ENCODE results near the gene TRAPPC11. TPM values are rescaled to one million over a fixed set of nuclear protein-coding genes. Genes with fewer than 3 reads are reported as not detected.
"Not testable (repeated sequence)": the region's sequence is repeated elsewhere in the genome, so short reads cannot be mapped to it uniquely, and the experiment has no call there.

TRAPPC11 gene
- total and polyA plus RNA-seq, 8 donors: 10.6 to 173 (median 48.4) TPM

DNA sequence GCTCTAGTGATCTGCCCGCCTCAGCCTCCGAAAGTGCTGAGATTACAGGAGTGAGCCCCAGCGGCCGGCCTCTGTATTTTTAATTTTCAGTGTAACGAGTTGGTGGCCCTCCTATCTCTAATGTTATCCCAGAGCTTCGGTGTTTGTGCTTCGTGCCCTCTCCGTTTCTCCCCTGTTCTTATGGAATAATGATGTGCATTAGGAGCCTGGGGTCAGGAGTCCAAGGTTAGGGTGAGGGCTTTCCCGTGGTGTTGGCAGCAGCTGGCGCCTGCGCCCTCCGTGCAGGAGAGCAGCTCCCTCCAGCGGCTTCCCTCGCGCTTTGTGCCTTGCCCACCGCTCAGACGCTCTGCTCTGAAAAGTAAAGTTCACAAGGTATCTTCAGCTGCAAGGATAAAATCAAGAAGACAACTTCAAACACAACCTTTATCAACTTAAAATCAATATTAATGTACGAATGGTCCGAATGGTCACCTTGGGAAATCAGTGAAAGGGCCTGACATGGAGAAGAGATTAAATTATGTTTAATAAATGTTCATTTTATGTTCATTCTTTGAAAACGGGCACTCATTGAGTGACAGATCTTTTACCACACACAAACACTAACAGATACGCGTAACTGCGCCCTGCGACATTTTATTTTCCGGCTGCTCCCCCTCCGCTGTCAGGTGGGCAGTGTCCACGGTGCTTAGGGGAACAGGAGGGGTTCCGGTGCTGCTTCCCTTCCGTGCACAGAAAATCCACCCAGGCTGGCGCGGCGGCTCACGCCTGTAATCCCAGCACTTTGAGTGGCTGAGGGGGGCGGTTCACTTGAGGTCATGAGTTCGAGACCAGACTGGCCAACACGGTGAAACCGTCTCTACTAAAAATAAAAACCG, 62.4 kb downstream of the TRAPPC11 start:
- Histone ChIP-seq H3K27me3 (peaks cover 0 to 4% (median 0%) of the 10 kb centered on the region in 3 donors), H3K4me1 (peaks cover 0 to 25% (median 16%) of the 10 kb centered on the region in 4 donors), H3K27ac (peak overlapping the region in 4 of 5 donors; percentile 6 to 81 (median 48)), H3K36me3 (no peaks in the 10 kb centered on the region), H3K4me3 (peak overlapping the region; percentile 50 to 61 (median 54)), H3K9me3 (no peaks in the 10 kb centered on the region)
- peak; percentile 79 to 89 for DNase-seq
- TF ChIP-seq, protein P1, sequence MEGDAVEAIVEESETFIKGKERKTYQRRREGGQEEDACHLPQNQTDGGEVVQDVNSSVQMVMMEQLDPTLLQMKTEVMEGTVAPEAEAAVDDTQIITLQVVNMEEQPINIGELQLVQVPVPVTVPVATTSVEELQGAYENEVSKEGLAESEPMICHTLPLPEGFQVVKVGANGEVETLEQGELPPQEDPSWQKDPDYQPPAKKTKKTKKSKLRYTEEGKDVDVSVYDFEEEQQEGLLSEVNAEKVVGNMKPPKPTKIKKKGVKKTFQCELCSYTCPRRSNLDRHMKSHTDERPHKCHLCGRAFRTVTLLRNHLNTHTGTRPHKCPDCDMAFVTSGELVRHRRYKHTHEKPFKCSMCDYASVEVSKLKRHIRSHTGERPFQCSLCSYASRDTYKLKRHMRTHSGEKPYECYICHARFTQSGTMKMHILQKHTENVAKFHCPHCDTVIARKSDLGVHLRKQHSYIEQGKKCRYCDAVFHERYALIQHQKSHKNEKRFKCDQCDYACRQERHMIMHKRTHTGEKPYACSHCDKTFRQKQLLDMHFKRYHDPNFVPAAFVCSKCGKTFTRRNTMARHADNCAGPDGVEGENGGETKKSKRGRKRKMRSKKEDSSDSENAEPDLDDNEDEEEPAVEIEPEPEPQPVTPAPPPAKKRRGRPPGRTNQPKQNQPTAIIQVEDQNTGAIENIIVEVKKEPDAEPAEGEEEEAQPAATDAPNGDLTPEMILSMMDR (IDR thresholded peaks at IDR 0.05): peak in 5 of 7 experiments; percentile 17 to 51 (median 32)
- no peak for TF ChIP-seq EP300 (IDR thresholded peaks at IDR 0.05)
- intact Hi-C loops (cut with DNase I; ENCODE audit: low total_unique reads): no loop called here
- 22 to 42% (median 32%) methylated on average over 36 to 38 of the region's 38 CpGs for WGBS, 5 donors

DNA sequence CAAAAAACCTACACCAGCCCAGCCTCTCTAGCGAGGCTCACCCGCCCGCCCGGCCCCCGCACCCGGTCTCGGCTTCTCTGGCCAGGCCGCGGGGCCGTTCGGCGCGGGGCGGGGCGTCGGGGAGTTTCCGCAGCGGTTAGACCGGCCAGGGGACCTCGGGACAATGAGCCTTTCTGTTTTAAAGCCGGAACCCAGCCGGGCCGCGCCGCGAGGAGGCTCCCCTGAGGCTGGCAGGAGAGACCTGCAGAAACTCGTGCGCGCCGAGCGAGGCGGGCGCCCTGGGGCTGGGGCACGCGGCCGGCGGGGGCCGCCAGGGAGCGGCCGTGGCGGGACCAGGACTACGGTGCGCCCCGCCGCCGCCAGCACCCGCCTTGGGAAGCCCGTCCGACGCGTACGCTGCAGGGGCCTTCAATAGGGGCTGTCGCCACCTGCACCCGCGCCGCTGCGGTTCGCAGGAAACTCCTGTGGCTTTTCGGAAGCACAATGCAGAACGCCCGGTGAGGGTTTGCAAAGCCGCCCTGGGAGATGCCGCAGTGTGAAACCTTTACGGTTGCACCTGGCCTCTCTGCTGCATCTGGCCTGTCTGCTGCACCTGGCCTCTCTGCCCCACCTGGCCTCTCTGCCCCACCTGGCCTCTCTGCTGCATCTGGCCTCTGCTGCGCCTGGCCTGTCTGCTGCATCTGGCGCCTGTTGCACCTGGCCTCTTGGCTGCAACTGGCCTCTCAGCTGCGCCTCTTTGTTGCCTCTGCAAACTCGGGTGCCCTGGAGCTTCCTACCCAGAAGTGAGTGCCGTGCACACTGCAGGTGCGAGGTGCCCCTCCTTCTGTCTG, 63.9 kb downstream of the TRAPPC11 start:
- intact Hi-C loops (cut with DNase I; ENCODE audit: low total_unique reads): no loop called here
- H3K27ac ChIP-seq: peak overlapping the region; percentile 34 to 81 (median 66)
- 2 to 12% (median 4%) methylated on average over 36 to 70 of the region's 70 CpGs for WGBS, 5 donors

DNA sequence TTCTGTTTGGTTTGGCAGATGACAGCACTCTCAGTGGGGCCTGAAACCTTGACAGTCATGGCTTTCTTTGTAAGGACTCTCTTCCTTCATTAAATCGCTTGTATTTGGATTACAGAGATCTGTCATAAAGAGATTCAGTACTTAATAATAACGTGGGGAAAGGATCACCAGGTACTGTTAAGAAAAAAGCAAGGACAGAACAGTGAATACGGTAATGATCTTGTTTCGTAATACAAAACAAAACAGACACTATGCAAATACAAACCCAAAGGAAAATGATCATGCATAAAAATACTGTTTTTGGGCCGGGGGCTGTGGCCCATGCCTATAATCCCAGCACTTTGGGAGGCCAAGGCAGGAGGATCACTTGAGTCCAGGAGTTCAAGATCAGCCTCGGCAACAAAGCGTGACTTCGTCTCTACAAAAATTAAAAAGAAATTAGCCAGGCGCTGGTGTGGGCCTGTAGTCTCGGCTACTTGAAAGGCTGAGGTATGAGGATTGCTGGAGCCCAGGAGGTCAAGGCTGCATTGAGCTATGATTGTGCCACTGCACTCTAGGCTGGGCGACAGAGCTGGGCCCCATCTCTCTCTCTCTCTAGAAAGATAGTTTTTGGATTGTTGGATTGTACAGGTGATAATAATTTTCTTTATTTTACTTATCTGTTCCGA, 64.6 kb downstream of the TRAPPC11 start:
- H3K27me3 ChIP-seq: peaks cover 0 to 4% (median 0%) of the 10 kb centered on the region in 3 donors
- intact Hi-C loops (cut with DNase I; ENCODE audit: low total_unique reads): no loop called here
- H3K27ac ChIP-seq: peak overlapping the region in 2 of 5 donors; percentile 68 to 81
- DNase-seq: no peak
- H3K36me3 ChIP-seq: no peaks in the 10 kb centered on the region
- TF ChIP-seq POLR2AphosphoS5 (IDR thresholded peaks at IDR 0.05): no peak
- no peak for TF ChIP-seq EP300 (IDR thresholded peaks at IDR 0.05)
- TF ChIP-seq, protein P1 (IDR thresholded peaks at IDR 0.05): no peak
- TF ChIP-seq POLR2A (IDR thresholded peaks at IDR 0.05): no peak
- WGBS, 5 donors: 72 to 77% (median 77%) methylated on average over 12 of the region's 12 CpGs
- peaks cover 0 to 25% (median 16%) of the 10 kb centered on the region in 4 donors for H3K4me1 ChIP-seq
- H3K9me3 ChIP-seq: no peaks in the 10 kb centered on the region
- peak overlapping the region in 2 of 4 donors; percentile 52 to 56 for H3K4me3 ChIP-seq

More for the DNA sequence above, 63.9 kb downstream of the TRAPPC11 start:
- H3K9me3 ChIP-seq: no peaks in the 10 kb centered on the region
- peak overlapping the region; percentile 50 to 61 (median 54) for H3K4me3 ChIP-seq
- H3K4me1 ChIP-seq: peaks cover 0 to 25% (median 16%) of the 10 kb centered on the region in 4 donors
- peaks cover 0 to 4% (median 0%) of the 10 kb centered on the region in 3 donors for H3K27me3 ChIP-seq
- peak; percentile 81 to 90 for DNase-seq
- H3K36me3 ChIP-seq: no peaks in the 10 kb centered on the region
- TF ChIP-seq EP300 (IDR thresholded peaks at IDR 0.05) (no peak), POLR2AphosphoS5 (IDR thresholded peaks at IDR 0.05) (peak in 1 of 3 donors; percentile 19)

DNA sequence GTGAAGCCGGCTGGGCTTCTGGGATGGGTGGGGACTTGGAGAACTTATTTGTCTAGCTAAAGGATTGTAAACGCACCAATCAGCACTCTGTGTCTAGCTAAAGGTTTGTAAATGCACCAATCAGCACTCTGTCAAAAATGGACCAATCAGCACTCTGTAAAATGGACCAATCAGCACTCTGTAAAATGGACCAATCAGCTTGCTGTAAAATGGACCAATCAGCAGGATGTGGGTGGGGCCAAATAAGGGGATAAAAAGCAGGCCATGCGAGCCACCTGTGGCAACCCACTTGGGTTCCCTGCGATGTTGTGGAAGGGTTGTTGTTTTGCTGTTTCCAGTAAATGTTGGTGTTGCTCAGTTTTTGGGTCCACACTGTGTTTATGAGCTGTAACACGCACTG, 66.5 kb downstream of the TRAPPC11 start:
- H3K27ac ChIP-seq; H3K36me3 ChIP-seq; H3K4me3 ChIP-seq; H3K27me3 ChIP-seq; DNase-seq; intact Hi-C loops (cut with DNase I; ENCODE audit: low total_unique reads); H3K9me3 ChIP-seq: not testable (repeated sequence)
- 76 to 96% (median 85%) methylated on average over 5 of the region's 5 CpGs for WGBS, 5 donors
- peaks cover 0 to 25% (median 16%) of the 10 kb centered on the region in 4 donors for H3K4me1 ChIP-seq

DNA sequence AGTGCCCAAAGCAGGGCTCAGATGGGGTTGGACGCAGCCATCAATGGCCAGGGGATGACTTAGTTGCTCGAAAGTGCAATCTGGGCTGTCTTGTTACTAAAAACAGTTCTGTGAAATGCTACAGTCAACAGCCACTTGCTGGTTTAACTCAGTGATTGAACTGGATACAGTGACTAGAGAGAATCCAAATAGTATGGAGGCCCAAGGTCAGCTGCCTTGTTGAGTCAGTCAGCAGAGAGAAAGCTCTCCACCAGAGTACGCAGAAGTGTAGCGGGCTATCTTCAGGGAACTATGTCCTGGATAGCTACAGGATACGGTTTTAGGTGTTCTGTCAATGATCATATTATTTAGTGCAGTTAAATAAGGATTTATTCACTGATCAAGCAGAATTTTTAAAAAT, 68.4 kb downstream of the TRAPPC11 start:
- TF ChIP-seq, protein P1 (IDR thresholded peaks at IDR 0.05): no peak
- TF ChIP-seq POLR2A (IDR thresholded peaks at IDR 0.05) (no peak), EP300 (IDR thresholded peaks at IDR 0.05) (no peak), POLR2AphosphoS5 (IDR thresholded peaks at IDR 0.05) (no peak)
- Histone ChIP-seq H3K27ac (no peak overlapping the region), H3K27me3 (peaks cover 0 to 4% (median 0%) of the 10 kb centered on the region in 3 donors), H3K36me3 (no peaks in the 10 kb centered on the region), H3K9me3 (no peaks in the 10 kb centered on the region), H3K4me1 (peaks cover 0 to 11% (median 7%) of the 10 kb centered on the region in 4 donors), H3K4me3 (no peak overlapping the region)
- intact Hi-C loops (cut with DNase I; ENCODE audit: low total_unique reads): no loop called here
- DNase-seq: no peak
- WGBS, 5 donors: 86 to 97% (median 94%) methylated on average over 5 of the region's 5 CpGs

All from stomach (tissue), 9 donors.